Hematopoietic multipotent progenitor cell treated with erythropoietin and hydrocortisone succinate and interleukin-3 and kit ligand, for 6 days (in vitro differentiated cells): ENCODE results near the gene NFKBIB.
"Not testable (repeated sequence)": the region's sequence is repeated elsewhere in the genome, so short reads cannot be mapped to it uniquely, and the experiment has no call there.

Source experiments
- DNase-seq: peaks from one replicate; pipeline ENCODE4 v3.0.0-alpha.2; 2015

The NFKBIB gene

DNA sequence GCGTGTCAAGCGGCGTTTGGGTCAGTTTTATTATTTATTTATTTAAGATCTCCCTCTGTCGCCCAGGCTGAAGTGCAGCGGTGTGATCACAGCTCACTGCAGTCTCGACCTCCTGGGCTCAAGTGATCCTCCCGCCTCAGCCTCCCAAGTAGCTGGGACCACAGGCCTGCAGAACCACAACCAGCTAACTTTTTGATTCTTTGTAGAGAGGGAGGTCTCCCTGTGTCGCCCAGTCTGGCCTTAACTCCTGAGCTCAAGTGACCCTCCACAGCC, 31.7 kb downstream of the NFKBIB start:
- no peak for DNase-seq

DNA sequence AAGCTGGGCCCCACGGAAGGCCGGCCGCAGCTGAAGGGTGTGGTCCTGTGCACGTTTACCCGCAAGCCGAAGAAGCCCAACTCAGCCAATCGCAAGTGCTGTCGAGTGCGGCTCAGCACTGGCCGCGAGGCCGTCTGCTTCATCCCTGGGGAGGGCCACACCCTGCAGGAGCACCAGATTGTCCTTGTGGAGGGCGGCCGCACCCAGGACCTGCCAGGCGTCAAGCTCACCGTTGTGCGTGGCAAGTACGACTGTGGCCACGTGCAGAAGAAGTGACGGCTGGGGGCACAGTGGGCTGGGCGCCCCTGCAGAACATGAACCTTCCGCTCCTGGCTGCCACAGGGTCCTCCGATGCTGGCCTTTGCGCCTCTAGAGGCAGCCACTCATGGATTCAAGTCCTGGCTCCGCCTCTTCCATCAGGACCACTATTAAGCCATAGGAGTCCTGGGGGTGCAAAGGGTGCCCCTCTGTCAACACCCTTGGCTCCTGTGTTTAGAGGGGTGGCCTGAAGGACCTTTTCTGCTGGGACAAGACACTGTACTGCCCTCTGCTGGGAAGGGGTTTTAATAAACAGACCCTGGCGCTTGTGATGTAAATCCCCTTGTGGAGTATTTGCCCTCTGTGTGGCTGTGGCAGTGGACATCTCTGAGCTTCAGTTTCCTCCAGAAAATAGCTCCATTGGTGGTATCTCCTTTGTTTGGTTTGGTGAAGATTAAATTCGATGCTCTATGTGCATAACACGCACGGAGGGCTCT, 32.8 kb downstream of the NFKBIB start:
- DNase-seq: peak; percentile 80

- no peak for DNase-seq
These were observed 33.8 kb downstream of the NFKBIB start for GRCh38 chr19:38933544-38933943.

DNA sequence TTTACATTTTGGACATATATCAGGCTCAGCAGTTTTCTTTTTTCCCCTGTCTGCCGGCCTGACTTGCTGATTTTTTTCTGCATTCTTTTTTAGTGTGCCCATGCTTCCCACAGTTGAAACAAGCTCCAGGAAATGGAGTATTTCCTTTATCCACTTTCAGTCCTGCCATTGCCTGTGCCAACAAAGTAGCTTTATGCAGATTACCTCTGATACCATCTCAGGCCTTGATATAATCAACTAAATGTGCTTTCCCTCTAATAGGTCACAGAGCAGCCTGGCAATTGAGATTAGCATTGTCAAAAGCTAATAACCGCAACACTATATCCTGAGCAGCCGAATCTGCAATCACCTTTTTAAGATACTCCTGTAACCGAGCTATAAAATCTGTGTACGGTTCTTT, 40.2 kb downstream of the NFKBIB start:
- no peak for DNase-seq

DNA sequence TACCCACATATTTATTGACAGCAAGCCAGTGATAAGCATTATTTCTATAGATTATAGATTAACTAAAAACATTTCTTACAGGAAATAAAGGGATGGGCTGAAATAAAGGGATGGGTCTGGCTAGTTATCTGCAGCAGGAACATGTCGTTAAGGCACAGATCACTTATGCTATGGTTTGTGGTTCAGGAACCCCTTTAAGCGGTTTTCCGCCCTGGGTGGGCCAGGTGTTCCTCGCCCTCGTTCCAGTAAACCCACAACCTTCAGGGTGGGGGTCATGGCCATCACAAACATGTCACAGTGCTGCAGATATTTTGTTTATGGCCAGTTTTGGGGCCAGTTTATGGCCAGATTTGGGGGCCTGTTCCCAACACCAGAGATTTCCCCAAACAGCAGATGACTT, 41.7 kb downstream of the NFKBIB start:
- DNase-seq: not testable (repeated sequence)

DNA sequence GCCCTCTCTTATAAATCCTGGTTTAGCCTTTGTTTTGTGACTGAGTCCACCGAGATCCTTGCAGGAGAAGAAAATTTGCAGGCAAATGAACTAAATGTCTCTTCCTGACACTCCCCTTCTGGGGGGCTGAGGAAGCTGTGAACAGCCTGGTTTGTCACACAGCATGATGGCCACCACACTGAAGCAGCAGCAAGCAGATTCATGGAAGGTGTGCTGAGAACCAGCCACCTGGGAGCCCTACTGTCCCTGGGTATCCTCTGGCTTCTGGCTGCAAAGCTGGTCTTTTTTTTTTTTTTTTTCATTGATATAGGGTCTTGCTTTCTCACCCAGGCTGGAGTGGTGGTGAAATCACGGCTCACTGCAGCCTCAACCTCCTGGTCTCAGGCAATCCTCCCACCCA, 42.2 kb downstream of the NFKBIB start:
- no peak for DNase-seq

DNA sequence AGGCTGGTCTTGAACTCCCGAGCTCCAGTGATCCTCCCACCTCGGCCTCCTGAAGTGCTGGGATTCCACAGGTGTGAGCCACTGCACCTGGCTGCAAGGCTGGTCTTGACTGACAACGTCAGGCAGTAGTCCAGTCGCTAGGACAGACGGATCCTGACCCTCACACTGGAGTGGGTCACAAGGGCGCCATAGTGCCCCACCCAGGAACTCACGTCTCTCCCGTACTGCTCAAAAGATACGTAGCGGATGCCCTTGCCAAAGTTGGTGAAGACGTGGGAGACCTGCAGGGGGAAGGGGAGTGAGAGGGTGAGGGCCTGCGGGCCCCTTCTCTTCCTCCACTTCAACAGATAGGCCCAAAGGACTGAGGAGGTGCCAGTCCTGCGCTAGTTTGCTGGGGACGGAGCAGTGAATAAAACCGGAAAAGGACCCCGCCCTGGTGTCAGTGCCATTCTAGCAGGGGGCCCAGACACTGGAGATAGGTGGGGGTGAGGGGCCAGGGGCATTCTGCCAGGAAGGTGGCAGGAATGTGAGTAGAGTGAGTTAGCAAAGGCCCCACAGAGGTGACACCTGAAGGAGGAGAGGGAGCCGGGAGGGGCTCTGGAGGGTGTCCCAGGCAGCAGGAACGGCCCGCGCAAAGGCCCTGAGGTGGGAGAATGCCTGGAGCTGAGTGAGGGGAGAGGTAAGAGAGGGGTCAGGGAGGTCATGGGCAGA, 42.9 kb downstream of the NFKBIB start:
- no peak for DNase-seq

- DNase-seq: no peak
These were observed 45.3 kb downstream of the NFKBIB start for GRCh38 chr19:38944981-38945506.

DNA sequence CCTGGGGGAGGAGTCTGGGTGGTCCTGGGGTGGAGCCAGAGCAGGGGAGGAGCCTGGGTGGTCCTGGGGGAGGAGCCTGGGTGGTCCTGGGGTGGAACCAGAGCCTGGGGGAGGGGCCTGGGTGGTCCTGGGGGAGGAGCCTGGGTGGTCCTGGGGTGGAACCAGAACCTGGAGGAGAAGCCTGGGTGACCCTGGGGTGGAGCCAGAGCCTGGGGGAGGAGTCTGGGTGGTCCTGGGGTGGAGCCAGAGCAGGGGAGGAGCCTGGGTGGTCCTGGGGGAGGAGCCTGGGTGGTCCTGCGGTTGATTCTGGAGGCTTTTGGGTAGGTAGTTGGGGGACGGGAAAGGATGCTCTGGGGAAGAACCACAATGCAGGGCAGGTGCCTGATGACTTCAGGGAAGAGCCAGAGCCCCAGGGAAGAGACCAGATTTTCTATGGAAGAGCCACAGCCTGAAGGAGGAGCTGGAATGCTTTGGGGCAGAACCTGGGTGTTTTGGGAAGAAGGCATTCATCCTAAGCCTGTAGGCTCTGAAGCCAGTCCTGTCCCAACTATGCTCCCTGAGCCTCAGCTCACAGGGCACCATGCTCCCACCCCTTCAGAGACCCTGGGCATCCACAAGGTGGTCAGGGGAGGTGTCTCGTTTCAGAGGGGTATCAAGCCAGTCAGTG, 45.9 kb downstream of the NFKBIB start:
- DNase-seq: no peak

GRCh38 chr19:38946229-38947010, 46.7 kb downstream of the NFKBIB start:
- no peak for DNase-seq

GRCh38 chr19:38949580-38950367, 50.0 kb downstream of the NFKBIB start:
- peak; percentile 95 for DNase-seq

DNA sequence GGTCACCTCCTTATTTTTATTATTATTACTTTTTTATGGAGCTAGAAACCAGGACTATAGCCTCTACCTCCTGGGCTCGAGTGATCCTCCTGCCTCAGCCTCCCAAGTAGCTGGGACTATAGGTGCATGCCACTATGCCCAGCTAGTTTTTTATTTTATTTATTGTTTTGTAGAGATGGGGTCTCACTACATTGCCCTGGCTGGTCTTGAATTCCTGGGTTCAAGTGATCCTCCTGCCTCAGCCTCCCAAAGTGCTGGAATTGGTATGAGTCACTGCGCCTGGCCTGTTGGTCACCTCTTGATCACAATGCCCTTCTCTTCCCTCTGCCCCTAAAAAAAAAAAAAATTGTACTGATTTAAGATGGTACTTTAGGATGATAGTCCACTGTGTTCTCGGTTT, 51.4 kb downstream of the NFKBIB start:
- no peak for DNase-seq

- peak; percentile 87 for DNase-seq
These were observed 52.8 kb downstream of the NFKBIB start for GRCh38 chr19:38952395-38953165.

DNA sequence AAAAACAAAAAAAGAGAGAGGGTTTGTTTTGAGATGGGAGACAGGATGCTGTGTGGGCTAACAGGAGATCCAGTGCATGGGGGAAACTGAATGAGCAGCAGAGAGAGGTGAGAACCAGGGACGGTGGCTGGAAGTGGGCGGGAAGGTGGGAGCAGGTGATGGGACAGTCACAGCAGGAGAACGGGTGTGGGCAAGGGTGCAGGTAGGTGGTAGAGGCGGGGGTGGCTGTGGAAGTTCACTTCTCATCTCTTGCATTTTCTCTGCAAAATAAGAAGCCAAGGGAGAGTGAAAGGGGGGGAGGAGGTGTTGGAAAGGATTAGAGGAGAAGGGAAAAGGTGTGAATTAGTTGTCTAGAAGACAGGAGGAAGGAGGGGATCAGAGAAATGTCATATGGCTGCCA, 53.9 kb downstream of the NFKBIB start:
- DNase-seq: no peak

- no peak for DNase-seq
These were observed 56.5 kb downstream of the NFKBIB start for GRCh38 chr19:38956264-38956663.

DNA sequence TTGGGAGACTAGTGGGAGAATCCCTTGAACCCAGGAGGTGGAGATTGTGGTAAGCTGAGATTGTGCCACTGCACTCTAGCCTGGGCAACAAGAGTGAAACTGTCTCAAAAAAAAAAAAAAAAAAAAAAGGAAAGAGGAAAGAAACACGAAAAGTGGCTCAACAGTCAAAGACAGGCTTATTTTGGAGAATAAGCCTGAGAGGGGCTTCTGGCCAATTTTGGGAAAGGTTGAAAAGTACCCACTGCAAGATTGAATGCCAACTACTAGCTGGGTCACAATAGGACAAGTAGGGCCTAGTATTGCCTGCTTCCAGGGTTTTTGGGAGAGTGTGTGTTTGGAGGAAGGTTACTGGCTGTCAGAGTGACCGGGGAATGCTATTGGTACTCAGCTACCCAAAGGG, 58.5 kb downstream of the NFKBIB start:
- DNase-seq: no peak
